Endothelial cell of umbilical vein (primary cell): ENCODE results near the gene LMF1. TPM values are rescaled to one million over a fixed set of nuclear protein-coding genes. Genes with fewer than 3 reads are reported as not detected.

Experiments
- BruUV-seq: library from RNA; stranded (reverse); fragments of 400-500 nt; replicated peaks from 2 replicates; lab custom pipeline; 2021; lab: Mats Ljungman, UMichigan
- CTCF ChIA-PET: fragments of 300-600, 350-600 bp; sonication (Branson Sonifier 250); formaldehyde crosslinking; loops from one replicate; lab custom pipeline; 2021; ENCODE audit warnings: antibody characterized with exemption, inconsistent platforms; lab: Charles Lee
- POLR2A ChIA-PET: fragments of 300-600, 350-600 bp; sonication (Branson Sonifier 250); formaldehyde crosslinking; loops from one replicate; lab custom pipeline; 2021; ENCODE audit warnings: antibody characterized with exemption, inconsistent platforms; lab: Charles Lee
- DNase-seq: peaks from one replicate; pipeline ENCODE4 v3.0.0-alpha.2; 2011; ENCODE audit warnings: low read depth, low spot score
- FAIRE-seq: peaks from 2 replicates; lab custom pipeline; 2011; peaks lifted over from hg19 to GRCh38; lab: Jason Lieb, UNC
- H2AFZ ChIP-seq: 2 replicates; pipeline ENCODE4 v1.6.0; 2012; ENCODE audit warnings: low read depth, low read length, control low read depth, inconsistent platforms
- H3K27ac ChIP-seq: 2 replicates; pipeline ENCODE4 v1.5.1; 2011; ENCODE audit warnings: low read depth, mild to moderate bottlenecking, control low read depth, low read length, moderate library complexity; ENCODE audit not compliant: insufficient read depth
- H3K27me3 ChIP-seq, 2 experiments: 2 replicates each; pipeline versions ENCODE4 v1.6.0 to v1.6.1; 2011; ENCODE audit warnings: low read length in 2 of 2, mixed read lengths in 1 of 2; ENCODE audit not compliant: control insufficient read depth in 2 of 2, insufficient read depth in 2 of 2
- H3K36me3 ChIP-seq, 2 experiments: 2 replicates in 1 of 2; 3 replicates in 1 of 2; pipeline ENCODE4 v1.5.1; 2011; ENCODE audit warnings: low read length in 2 of 2, mild to moderate bottlenecking in 1 of 2, moderate library complexity in 1 of 2; ENCODE audit not compliant: control insufficient read depth in 2 of 2, insufficient read depth in 2 of 2; ENCODE audit errors: extremely low read depth in 1 of 2
- H3K4me1 ChIP-seq: 3 replicates; pipeline ENCODE4 v1.5.1; 2011; ENCODE audit warnings: mild to moderate bottlenecking, low read length; ENCODE audit not compliant: control insufficient read depth, insufficient read depth; ENCODE audit errors: extremely low read depth
- H3K4me2 ChIP-seq: 2 replicates; pipeline ENCODE4 v1.6.1; 2011; ENCODE audit warnings: low read length, control low read depth, mixed read lengths; ENCODE audit not compliant: insufficient read depth
- H3K4me3 ChIP-seq, 3 experiments: fragments of 200-600 bp in 1 of 3; sonication (generic), shearing (Covaris generic) in 1 of 3; replicated peaks in 1 of 3; 2 replicates each; pipeline ENCODE4 v1.5.1; 2011 to 2016; ENCODE audit warnings: control low read depth in 3 of 3, low read length in 3 of 3, mild to moderate bottlenecking in 2 of 3, inconsistent platforms in 1 of 3, low read depth in 1 of 3, moderate library complexity in 1 of 3; ENCODE audit not compliant: insufficient read depth in 1 of 3
- H3K79me2 ChIP-seq: 2 replicates; pipeline ENCODE4 v1.6.0; 2012; ENCODE audit warnings: low read length, inconsistent platforms; ENCODE audit not compliant: control insufficient read depth, insufficient read depth
- H3K9ac ChIP-seq: replicated peaks from 2 replicates; pipeline ENCODE3; 2011; ENCODE audit warnings: low read length, control low read depth; ENCODE audit not compliant: insufficient read depth; ENCODE audit errors: extremely low read depth
- H3K9me1 ChIP-seq: replicated peaks from 3 replicates; pipeline ENCODE4 v1.6.0; 2011; ENCODE audit warnings: mild to moderate bottlenecking, low read length; ENCODE audit not compliant: control insufficient read depth, insufficient read depth; ENCODE audit errors: extremely low read depth
- H3K9me3 ChIP-seq: replicated peaks from 2 replicates; pipeline ENCODE4 v1.5.1; 2012; ENCODE audit warnings: low read length, inconsistent platforms; ENCODE audit not compliant: control insufficient read depth, insufficient read depth
- H4K20me1 ChIP-seq: replicated peaks from 2 replicates; pipeline ENCODE3; 2011; ENCODE audit warnings: mild to moderate bottlenecking, low read length; ENCODE audit not compliant: control insufficient read depth, insufficient read depth; ENCODE audit errors: extremely low read depth
- EZH2 ChIP-seq: IDR thresholded peaks from 2 replicates; pipeline ENCODE4 v1.6.1; 2012; ENCODE audit warnings: borderline replicate concordance, low read depth, mild to moderate bottlenecking, moderate library complexity, low read length, inconsistent platforms; ENCODE audit not compliant: severe bottlenecking
- FOS ChIP-seq: IDR thresholded peaks from 2 replicates; pipeline ENCODE4 v1.6.1; 2011; ENCODE audit warnings: mild to moderate bottlenecking, low read length, moderate library complexity, borderline replicate concordance; ENCODE audit not compliant: insufficient read depth
- GATA2 ChIP-seq: IDR thresholded peaks from 2 replicates; pipeline ENCODE4 v1.7.0; 2011; ENCODE audit warnings: low read depth, mild to moderate bottlenecking, moderate library complexity, mixed read lengths, low read length; ENCODE audit not compliant: insufficient read length, insufficient read depth
- JUN ChIP-seq: IDR thresholded peaks from 2 replicates; pipeline ENCODE4 v1.6.1; 2011; ENCODE audit warnings: borderline replicate concordance, low read depth; ENCODE audit not compliant: insufficient read length, insufficient read depth
- MYC ChIP-seq: IDR thresholded peaks from one replicate; pipeline ENCODE4 v1.6.1; 2011; ENCODE audit warnings: mild to moderate bottlenecking, low read depth, low read length
- POLR2A ChIP-seq: IDR thresholded peaks from 2 replicates; pipeline ENCODE4 v1.6.1; 2012; ENCODE audit warnings: low read depth, mild to moderate bottlenecking, control low read depth, low read length
- POLR2AphosphoS5 ChIP-seq: IDR thresholded peaks from 2 replicates; pipeline ENCODE4 v1.6.1; 2012; ENCODE audit warnings: low read depth, mild to moderate bottlenecking, control low read depth, low read length, moderate library complexity; ENCODE audit not compliant: insufficient read depth
- dilution Hi-C: fragments of 300-500 bp; cut with MboI; formaldehyde crosslinking; loops from one replicate; pipeline ENCODE4 v1.15.0; 2019; ENCODE audit warnings: low sequenced_read_pairs; ENCODE audit not compliant: extremely low pct_ligation_motif_present
- intact Hi-C: fragments of 100-400 bp; cut with micrococcal nuclease; formaldehyde crosslinking; loops from one replicate; pipeline ENCODE4 v1.10.0; 2022
- polyA plus RNA-seq, 4 experiments: library from polyadenylated mRNA; depleted of rRNA in 3 of 4; stranded (reverse) in 3 of 4; unstranded in 1 of 4; fragments of >200 nt; gene quantifications; 2 replicates each; pipeline versions ENCODE4 v1.2.1 to v1.2.3, GENCODE V29; 2011 to 2012; ENCODE audit warnings: missing spikeins in 1 of 4
- total RNA-seq: library from RNA; stranded (reverse); gene quantifications from 2 replicates; pipeline ENCODE4 v1.2.3, GENCODE V29; 2021
- TF ChIP-seq, protein P1 (sequence below), 2 donors: IDR thresholded peaks; 1 replicate in 1 of 2; 2 replicates in 1 of 2; pipeline ENCODE4 v1.5.1; 2011; ENCODE audit warnings: low read length in 2 of 2, mild to moderate bottlenecking in 2 of 2, moderate library complexity in 2 of 2, control low read depth in 1 of 2, inconsistent platforms in 1 of 2, low read depth in 1 of 2; ENCODE audit not compliant: insufficient read depth in 1 of 2; ENCODE audit errors: extremely low read depth in 1 of 2
- TF ChIP-seq, protein P2 (sequence below): IDR thresholded peaks from 2 replicates; pipeline ENCODE4 v1.6.1; 2011; ENCODE audit not compliant: insufficient read depth, insufficient read length

The LMF1 gene
- total and polyA plus RNA-seq, 2 donors (not counting 3 experiments of a cell fraction or from before 2014, with no cell fraction given): 17.8 TPM

DNA sequence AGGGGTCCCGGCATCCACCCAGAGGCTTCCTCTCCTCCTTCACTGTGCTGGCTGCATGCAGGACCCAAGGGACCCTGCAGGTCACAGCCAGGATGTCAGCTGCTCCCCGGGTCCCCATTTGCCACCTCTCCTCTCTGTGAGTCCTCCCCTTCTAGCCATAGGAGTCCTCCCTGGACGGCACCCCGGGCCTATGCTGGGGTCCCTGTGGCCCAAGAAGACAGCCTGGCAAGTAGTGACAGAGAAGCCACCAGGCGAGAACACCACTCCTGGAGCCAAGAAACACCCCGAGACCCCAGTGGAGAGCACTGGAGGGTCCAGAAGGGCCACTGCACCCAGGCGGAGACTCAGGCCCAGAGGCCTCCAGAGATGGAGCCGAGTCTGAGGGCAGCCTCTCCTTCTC is 44.1 kb downstream of the LMF1 start:
- Histone ChIP-seq H3K9ac (no peak overlapping the region), H3K27ac (no peak overlapping the region), H3K4me3 (no peak overlapping the region), H3K36me3 (no peaks in the 10 kb centered on the region), H3K9me3 (no peaks in the 10 kb centered on the region), H3K27me3 (no peaks in the 10 kb centered on the region), H3K4me2 (no peak overlapping the region), H3K4me1 (no peaks in the 10 kb centered on the region), H3K9me1 (no peaks in the 10 kb centered on the region), H2AFZ (no peak overlapping the region), H4K20me1 (no peaks in the 10 kb centered on the region), H3K79me2 (no peaks in the 10 kb centered on the region)
- no TSS peak for BruUV-seq
- no peak for FAIRE-seq
- dilution Hi-C loops (no loop called here), intact Hi-C loops (no loop called here)
- DNase-seq: no peak
- no peak for TF ChIP-seq MYC
- ChIA-PET CTCF (no interaction called here), POLR2A (no interaction called here)

DNA sequence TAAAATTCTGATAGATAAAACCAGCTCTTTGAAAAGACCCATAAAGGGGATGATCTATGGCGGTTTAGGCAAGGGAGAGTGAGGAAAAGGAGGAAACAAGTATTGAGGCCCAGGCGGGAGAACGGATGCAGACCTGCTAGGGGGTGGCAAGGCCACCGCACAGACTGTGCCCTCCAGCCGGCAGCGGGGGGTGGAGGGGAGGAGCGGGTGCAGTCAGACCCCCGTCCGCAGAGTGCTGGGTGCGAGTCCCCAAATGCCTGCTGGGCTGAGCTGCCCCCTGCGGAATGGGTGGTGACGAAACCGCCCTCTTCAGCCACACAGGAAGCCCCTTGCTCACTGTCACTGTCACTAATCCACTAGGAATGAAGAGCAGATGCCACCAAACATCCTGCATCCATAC is 46.0 kb downstream of the LMF1 start:
- Histone ChIP-seq H3K36me3 (no peaks in the 10 kb centered on the region), H3K4me3 (no peak overlapping the region), H3K27ac (no peak overlapping the region), H3K4me2 (no peak overlapping the region), H3K4me1 (no peaks in the 10 kb centered on the region), H3K27me3 (no peaks in the 10 kb centered on the region), H3K9ac (no peak overlapping the region), H2AFZ (no peak overlapping the region), H3K79me2 (no peaks in the 10 kb centered on the region), H3K9me3 (no peaks in the 10 kb centered on the region), H3K9me1 (no peaks in the 10 kb centered on the region), H4K20me1 (no peaks in the 10 kb centered on the region)
- intact Hi-C loops (no loop called here), dilution Hi-C loops (no loop called here)
- DNase-seq (no peak), FAIRE-seq (no peak)
- TF ChIP-seq JUN (no peak), POLR2AphosphoS5 (no peak), MYC (no peak), EZH2 (no peak), FOS (no peak), POLR2A (no peak), GATA2 (no peak)
- TF ChIP-seq, protein P1, sequence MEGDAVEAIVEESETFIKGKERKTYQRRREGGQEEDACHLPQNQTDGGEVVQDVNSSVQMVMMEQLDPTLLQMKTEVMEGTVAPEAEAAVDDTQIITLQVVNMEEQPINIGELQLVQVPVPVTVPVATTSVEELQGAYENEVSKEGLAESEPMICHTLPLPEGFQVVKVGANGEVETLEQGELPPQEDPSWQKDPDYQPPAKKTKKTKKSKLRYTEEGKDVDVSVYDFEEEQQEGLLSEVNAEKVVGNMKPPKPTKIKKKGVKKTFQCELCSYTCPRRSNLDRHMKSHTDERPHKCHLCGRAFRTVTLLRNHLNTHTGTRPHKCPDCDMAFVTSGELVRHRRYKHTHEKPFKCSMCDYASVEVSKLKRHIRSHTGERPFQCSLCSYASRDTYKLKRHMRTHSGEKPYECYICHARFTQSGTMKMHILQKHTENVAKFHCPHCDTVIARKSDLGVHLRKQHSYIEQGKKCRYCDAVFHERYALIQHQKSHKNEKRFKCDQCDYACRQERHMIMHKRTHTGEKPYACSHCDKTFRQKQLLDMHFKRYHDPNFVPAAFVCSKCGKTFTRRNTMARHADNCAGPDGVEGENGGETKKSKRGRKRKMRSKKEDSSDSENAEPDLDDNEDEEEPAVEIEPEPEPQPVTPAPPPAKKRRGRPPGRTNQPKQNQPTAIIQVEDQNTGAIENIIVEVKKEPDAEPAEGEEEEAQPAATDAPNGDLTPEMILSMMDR (IDR thresholded peaks at IDR 0.05; ENCODE audit: extremely low read depth in 1 of 2, insufficient read depth in 1 of 2, low read depth in 1 of 2, low read length in 2 of 2): no peak
- TF ChIP-seq, protein P2, sequence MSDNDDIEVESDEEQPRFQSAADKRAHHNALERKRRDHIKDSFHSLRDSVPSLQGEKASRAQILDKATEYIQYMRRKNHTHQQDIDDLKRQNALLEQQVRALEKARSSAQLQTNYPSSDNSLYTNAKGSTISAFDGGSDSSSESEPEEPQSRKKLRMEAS: no peak
- POLR2A ChIA-PET: no interaction called here
- CTCF ChIA-PET: no interaction called here
- no TSS peak for BruUV-seq
